ENCODE measurements around the gene OR2V1.

The OR2V1 gene

DNA sequence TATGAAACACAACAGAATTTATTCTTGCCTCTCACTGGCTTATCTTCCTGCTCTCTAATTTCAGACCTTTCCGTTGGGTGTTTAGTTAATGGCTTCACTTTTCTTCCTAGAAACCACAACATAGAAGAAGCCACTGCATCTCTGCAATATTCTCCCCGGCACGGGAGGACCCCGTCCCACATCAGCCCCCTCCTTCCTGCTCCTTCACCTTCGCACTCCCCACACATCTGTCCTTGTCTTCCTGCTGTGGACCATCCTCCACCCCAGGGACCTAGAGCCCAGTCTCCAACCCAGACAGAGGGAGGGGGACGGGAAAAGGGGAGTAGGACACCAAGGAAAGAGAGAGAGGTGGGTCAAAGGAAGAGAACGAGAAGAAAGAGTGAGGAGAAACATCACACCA is 1.4 kb downstream of the OR2V1 start:
- Histone ChIP-seq H3K36me3 (no peaks in the 10 kb centered on the region), H3K27me3 (peaks cover 75% of the 10 kb centered on the region), H3K4me1 (ENCODE audit: control insufficient read depth in 1 of 2, insufficient read depth in 1 of 2, low read depth in 1 of 2, low read length in 1 of 2) (no peaks in the 10 kb centered on the region), H3K4me3 (ENCODE audit: low read depth in 1 of 2, low read length in 1 of 2) (no peak overlapping the region), H3K9me3 (no peaks in the 10 kb centered on the region), H3K27ac (no peak overlapping the region)
- TF ChIP-seq CTCF (IDR thresholded peaks at IDR 0.05): no peak

- H3K9me3 ChIP-seq: no peaks in the 10 kb centered on the region
- no peak overlapping the region for H3K4me3 ChIP-seq (ENCODE audit: low read depth in 1 of 2, low read length in 1 of 2)
- H3K4me1 ChIP-seq (ENCODE audit: control insufficient read depth in 1 of 2, insufficient read depth in 1 of 2, low read depth in 1 of 2, low read length in 1 of 2): no peaks in the 10 kb centered on the region
- no peak overlapping the region for H3K27ac ChIP-seq
- TF ChIP-seq CTCF (IDR thresholded peaks at IDR 0.05): no peak
- H3K36me3 ChIP-seq: no peaks in the 10 kb centered on the region
- H3K27me3 ChIP-seq: peaks cover 66% of the 10 kb centered on the region
These were observed 2.9 kb downstream of the OR2V1 start for GRCh38 chr5:181127907-181128626.

DNA sequence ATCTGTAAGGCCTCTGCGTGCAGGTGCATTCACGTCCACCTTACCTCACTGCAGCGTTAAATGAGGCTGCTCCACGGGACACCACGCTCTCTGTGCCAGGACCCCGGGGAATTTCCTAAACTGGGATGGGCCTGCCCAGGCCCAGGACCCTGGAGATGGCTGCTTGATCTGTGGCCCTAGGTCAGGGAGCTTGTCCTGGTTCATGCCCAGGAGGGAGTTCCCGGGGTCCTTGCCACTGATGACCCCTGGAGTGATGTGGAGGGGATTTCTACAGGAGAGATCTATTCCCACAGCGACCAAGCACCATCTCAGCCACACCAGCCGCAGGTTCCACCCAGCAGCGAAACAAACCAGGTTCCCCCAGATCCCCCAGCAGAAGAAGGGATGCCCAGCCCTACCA is 3.5 kb downstream of the OR2V1 start:
- Histone ChIP-seq H3K36me3 (no peaks in the 10 kb centered on the region), H3K9me3 (no peaks in the 10 kb centered on the region), H3K27ac (no peak overlapping the region), H3K27me3 (peaks cover 66% of the 10 kb centered on the region), H3K4me3 (ENCODE audit: low read depth in 1 of 2, low read length in 1 of 2) (no peak overlapping the region), H3K4me1 (ENCODE audit: control insufficient read depth in 1 of 2, insufficient read depth in 1 of 2, low read depth in 1 of 2, low read length in 1 of 2) (no peaks in the 10 kb centered on the region)
- no peak for TF ChIP-seq CTCF (IDR thresholded peaks at IDR 0.05)

DNA sequence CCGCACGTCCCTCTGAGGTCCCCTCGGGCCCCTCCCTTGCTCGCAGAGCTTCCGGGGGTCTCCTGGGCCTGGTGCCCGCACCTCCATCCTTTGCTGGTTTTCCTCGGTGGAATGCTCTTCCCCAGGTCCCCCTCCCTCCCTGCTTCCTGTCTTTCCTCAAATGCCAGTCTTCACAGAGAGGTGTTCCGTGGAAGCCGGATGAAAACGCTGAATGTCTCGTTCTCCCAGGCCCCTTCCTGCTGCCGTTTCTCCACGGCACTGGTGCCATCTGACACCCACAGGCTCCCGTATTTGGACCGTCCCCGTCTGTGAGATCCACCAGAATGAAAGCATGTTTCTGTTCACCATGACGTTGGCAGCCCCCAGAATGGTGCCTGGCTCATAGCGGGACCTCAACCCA is 4.1 kb downstream of the OR2V1 start:
- no peak for TF ChIP-seq CTCF (IDR thresholded peaks at IDR 0.05)
- Histone ChIP-seq H3K4me3 (ENCODE audit: low read depth in 1 of 2, low read length in 1 of 2) (no peak overlapping the region), H3K4me1 (ENCODE audit: control insufficient read depth in 1 of 2, insufficient read depth in 1 of 2, low read depth in 1 of 2, low read length in 1 of 2) (peaks cover 0 to 5% of the 10 kb centered on the region in 2 experiments), H3K27ac (no peak overlapping the region), H3K27me3 (peaks cover 66% of the 10 kb centered on the region), H3K36me3 (no peaks in the 10 kb centered on the region), H3K9me3 (no peaks in the 10 kb centered on the region)

GRCh38 chr5:181124526-181124925 is 6.4 kb downstream of the OR2V1 start:
- no peaks in the 10 kb centered on the region for H3K9me3 ChIP-seq

More at GRCh38 chr5:181124526-181124925, 6.4 kb downstream of the OR2V1 start:
- Histone ChIP-seq H3K27me3 (peaks cover 65% of the 10 kb centered on the region), H3K27ac (no peak overlapping the region), H3K4me1 (ENCODE audit: control insufficient read depth in 1 of 2, insufficient read depth in 1 of 2, low read depth in 1 of 2, low read length in 1 of 2) (peaks cover 0 to 7% of the 10 kb centered on the region in 2 experiments), H3K4me3 (ENCODE audit: low read depth in 1 of 2, low read length in 1 of 2) (no peak overlapping the region), H3K36me3 (no peaks in the 10 kb centered on the region)
- TF ChIP-seq CTCF (IDR thresholded peaks at IDR 0.05): no peak

Measured in neutrophil (primary cell).